Calu3 (cell line): ENCODE results near the gene PFKP. TPM values are rescaled to one million over a fixed set of nuclear protein-coding genes. Genes with fewer than 3 reads are reported as not detected.
A peak's percentile ranks its signal among the peaks of the same experiment; 100 is the strongest.

Experiments
- BruUV-seq: library from RNA; stranded (reverse); fragments of 400-500 nt; replicated peaks from 2 replicates; lab custom pipeline; 2021; lab: Mats Ljungman, UMichigan
- CTCF ChIA-PET: fragments of 300-600 bp; sonication (Branson Sonifier 250); formaldehyde crosslinking; loops from one replicate; lab custom pipeline; 2022; ENCODE audit warnings: antibody characterized with exemption; lab: Charles Lee
- DNase-seq: peaks from one replicate; pipeline ENCODE4 v3.0.0; 2022
- H3K27ac Mint-ChIP-seq: one replicate; pipeline ENCODE4 v1.8.0; 2022; ENCODE audit warnings: mixed read lengths; ENCODE audit not compliant: unreplicated experiment
- H3K27me3 Mint-ChIP-seq: one replicate; pipeline ENCODE4 v1.8.0; 2022; ENCODE audit warnings: mixed read lengths; ENCODE audit not compliant: unreplicated experiment
- H3K36me3 Mint-ChIP-seq: one replicate; pipeline ENCODE4 v1.8.0; 2022; ENCODE audit warnings: mild to moderate bottlenecking, moderate library complexity, mixed read lengths; ENCODE audit not compliant: insufficient read depth, unreplicated experiment
- H3K4me1 Mint-ChIP-seq: one replicate; pipeline ENCODE4 v1.8.0; 2022; ENCODE audit warnings: mild to moderate bottlenecking, low read depth, mixed read lengths; ENCODE audit not compliant: unreplicated experiment
- H3K4me3 Mint-ChIP-seq: one replicate; pipeline ENCODE4 v1.8.0; 2022; ENCODE audit warnings: mild to moderate bottlenecking, low read depth, moderate library complexity, mixed read lengths; ENCODE audit not compliant: unreplicated experiment
- H3K9me3 Mint-ChIP-seq: one replicate; pipeline ENCODE4 v1.8.0; 2022; ENCODE audit warnings: low read depth, mixed read lengths; ENCODE audit not compliant: unreplicated experiment
- intact Hi-C: fragments of 100-400 bp; cut with micrococcal nuclease; formaldehyde crosslinking; loops from one replicate; pipeline ENCODE4 v1.10.0; 2022; ENCODE audit not compliant: unreplicated experiment
- total RNA-seq: library from RNA; stranded (reverse); gene quantifications from 2 replicates; pipeline ENCODE4 v1.2.3, GENCODE V29; 2022
- TF ChIP-seq, protein P1 (sequence below): fragments of 200-600 bp; IDR thresholded peaks from one replicate; pipeline ENCODE4 v1.8.0; 2022; ENCODE audit warnings: antibody characterized with exemption; ENCODE audit not compliant: unreplicated experiment

Gene PFKP
- total RNA-seq, 1 experiment from 2014 or later = 272 TPM

DNA sequence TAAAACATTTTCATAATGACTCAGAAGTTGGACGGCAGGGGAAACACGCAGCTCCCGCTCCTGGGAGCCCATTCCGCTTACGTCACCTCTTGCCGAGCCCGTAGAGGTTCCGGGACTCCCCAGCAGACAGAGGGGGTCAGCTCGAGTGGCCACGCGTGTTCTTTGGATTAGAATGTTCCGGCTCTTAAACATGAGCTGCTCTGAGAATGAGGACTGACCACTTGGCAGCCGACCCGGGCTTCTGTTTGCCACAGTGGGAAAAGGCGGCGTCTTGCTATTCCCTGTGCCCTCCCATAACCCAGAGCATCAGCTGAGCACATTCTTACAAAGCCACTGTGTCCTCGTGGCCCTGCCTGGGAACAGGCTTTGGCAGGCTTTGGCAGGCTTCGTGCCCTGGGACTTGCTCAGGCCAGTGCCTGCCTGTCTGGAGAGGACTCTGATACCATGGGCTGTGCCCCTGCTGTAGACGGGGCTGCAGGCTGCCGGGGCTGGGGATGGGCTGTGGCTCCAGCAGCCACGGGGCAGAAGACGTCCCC, 40.1 kb downstream of the PFKP start:
- intact Hi-C loops = loop anchor here (5.0 kb wide), 1 partner anchor 35 kb away; no protein-coding TSS in a partner anchor
- Mint-ChIP-seq H3K9me3 (no peaks in the 10 kb centered on the region), H3K4me1 (peaks cover 18% of the 10 kb centered on the region), H3K4me3 (peak overlapping the region; percentile 59), H3K27me3 (no peaks in the 10 kb centered on the region), H3K36me3 (peaks cover 79% of the 10 kb centered on the region), H3K27ac (peak overlapping the region; percentile 95)
- CTCF ChIA-PET = interaction anchor here (0.9 to 1.6 kb wide), 4 partner anchors 12 to 179 kb away, joined by 3 to 9 read pairs (median 6); no protein-coding TSS in a partner anchor
- TF ChIP-seq, protein P1, sequence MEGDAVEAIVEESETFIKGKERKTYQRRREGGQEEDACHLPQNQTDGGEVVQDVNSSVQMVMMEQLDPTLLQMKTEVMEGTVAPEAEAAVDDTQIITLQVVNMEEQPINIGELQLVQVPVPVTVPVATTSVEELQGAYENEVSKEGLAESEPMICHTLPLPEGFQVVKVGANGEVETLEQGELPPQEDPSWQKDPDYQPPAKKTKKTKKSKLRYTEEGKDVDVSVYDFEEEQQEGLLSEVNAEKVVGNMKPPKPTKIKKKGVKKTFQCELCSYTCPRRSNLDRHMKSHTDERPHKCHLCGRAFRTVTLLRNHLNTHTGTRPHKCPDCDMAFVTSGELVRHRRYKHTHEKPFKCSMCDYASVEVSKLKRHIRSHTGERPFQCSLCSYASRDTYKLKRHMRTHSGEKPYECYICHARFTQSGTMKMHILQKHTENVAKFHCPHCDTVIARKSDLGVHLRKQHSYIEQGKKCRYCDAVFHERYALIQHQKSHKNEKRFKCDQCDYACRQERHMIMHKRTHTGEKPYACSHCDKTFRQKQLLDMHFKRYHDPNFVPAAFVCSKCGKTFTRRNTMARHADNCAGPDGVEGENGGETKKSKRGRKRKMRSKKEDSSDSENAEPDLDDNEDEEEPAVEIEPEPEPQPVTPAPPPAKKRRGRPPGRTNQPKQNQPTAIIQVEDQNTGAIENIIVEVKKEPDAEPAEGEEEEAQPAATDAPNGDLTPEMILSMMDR = no peak
- BruUV-seq = TSS peak; percentile 75
- peak; percentile 86 for DNase-seq

DNA sequence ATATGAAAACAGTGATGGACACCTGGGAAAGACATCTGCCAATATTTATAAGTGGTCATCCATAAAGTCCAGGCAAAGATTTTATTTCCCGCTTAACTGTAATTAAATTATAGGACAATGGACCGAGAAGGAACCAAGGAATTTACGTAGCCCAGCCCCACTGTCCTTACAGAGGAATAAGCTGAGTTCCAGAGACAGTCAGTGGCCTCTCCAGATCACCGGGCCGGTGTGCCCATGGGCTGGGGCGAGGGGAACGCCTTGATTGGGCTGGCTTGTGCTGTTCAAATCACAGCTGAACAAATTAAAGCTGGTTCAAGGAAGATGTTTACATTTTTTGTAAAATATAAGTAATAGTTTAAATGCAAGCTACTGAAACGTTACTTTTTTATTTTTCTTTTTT, 40.7 kb downstream of the PFKP start:
- Mint-ChIP-seq H3K27ac (peak overlapping the region; percentile 95), H3K36me3 (peaks cover 79% of the 10 kb centered on the region), H3K4me1 (peaks cover 18% of the 10 kb centered on the region), H3K4me3 (peak overlapping the region; percentile 59), H3K27me3 (no peaks in the 10 kb centered on the region), H3K9me3 (no peaks in the 10 kb centered on the region)
- BruUV-seq = no TSS peak
- intact Hi-C loops = loop anchor here (5.0 kb wide), 1 partner anchor 36 kb away; no protein-coding TSS in a partner anchor
- TF ChIP-seq, protein P1 = no peak
- CTCF ChIA-PET = interaction anchor here (1.2 to 1.4 kb wide), 2 partner anchors 13 to 180 kb away, joined by 3 to 6 read pairs; no protein-coding TSS in a partner anchor
- DNase-seq = no peak

DNA sequence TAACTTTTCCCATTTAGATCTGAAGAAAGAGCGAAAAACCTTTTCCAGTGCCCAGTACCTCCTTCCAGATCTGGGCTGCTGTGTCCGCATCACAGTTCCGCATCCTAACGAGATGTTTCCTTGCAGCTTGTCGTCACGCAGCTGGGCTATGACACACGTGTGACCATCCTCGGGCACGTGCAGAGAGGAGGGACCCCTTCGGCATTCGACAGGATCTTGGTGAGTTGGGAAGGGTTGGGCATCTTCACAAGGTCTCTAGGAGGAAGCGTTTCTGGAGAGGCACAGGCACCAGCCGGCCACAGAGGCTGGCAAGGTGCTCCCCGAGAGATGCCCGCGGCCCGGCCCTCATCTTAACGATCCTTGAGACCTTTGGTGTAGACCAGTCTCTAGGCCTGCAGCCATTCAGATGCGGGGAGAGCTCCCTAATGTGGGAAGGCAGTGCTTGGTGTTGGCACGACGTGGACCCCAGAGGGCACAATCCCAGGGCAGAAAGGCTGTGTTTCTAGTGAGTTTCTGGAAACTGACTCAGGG, 41.3 kb downstream of the PFKP start:
- CTCF ChIA-PET = no interaction called here

DNA sequence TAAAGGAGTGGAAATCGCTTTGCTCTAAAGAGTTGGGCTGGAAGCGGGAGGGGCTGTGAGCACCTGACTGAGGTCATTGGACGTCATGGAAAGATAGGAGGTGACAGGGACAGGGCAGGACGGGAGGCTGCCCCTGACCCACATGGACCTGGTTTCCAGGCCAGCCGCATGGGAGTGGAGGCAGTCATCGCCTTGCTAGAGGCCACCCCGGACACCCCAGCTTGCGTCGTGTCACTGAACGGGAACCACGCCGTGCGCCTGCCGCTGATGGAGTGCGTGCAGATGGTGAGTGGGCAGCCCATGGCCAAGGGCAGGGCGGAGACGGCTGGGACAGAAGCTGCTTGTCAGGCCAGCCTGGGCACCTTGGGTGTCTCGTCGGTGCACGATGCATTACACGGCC, 41.8 kb downstream of the PFKP start:
- Mint-ChIP-seq H3K27ac (no peak overlapping the region), H3K4me1 (peaks cover 18% of the 10 kb centered on the region), H3K36me3 (peaks cover 79% of the 10 kb centered on the region), H3K4me3 (no peak overlapping the region), H3K27me3 (no peaks in the 10 kb centered on the region), H3K9me3 (no peaks in the 10 kb centered on the region)
- BruUV-seq = no TSS peak
- no peak for DNase-seq
- CTCF ChIA-PET = no interaction called here
- TF ChIP-seq, protein P1 = no peak
- intact Hi-C loops = loop anchor here (5.0 kb wide), 1 partner anchor 37 kb away; no protein-coding TSS in a partner anchor

More for the DNA sequence above, 41.3 kb downstream of the PFKP start:
- Mint-ChIP-seq H3K27me3 (no peaks in the 10 kb centered on the region), H3K4me3 (no peak overlapping the region), H3K27ac (no peak overlapping the region), H3K9me3 (no peaks in the 10 kb centered on the region), H3K36me3 (peaks cover 79% of the 10 kb centered on the region), H3K4me1 (peaks cover 18% of the 10 kb centered on the region)
- TF ChIP-seq, protein P1 = no peak
- intact Hi-C loops = loop anchor here (5.0 kb wide), 1 partner anchor 36 kb away; no protein-coding TSS in a partner anchor
- no TSS peak for BruUV-seq
- DNase-seq = no peak
